Stimulated activated CD4-positive, alpha-beta T cell treated with anti-CD3 and anti-CD28 coated beads, Interleukin-12 subunit alpha, Interleukin-12 subunit beta, amount 100 ng/mL, for 48 hours (primary cell): ENCODE measurements around the gene NDOR1.

ENCODE experiments used
- DNase-seq, 3 donors: peaks; one replicate each; pipeline ENCODE4 v3.0.0-alpha.2; 2020; ENCODE audit warnings: low read depth in 2 of 3, low spot score in 1 of 3

The NDOR1 gene

DNA sequence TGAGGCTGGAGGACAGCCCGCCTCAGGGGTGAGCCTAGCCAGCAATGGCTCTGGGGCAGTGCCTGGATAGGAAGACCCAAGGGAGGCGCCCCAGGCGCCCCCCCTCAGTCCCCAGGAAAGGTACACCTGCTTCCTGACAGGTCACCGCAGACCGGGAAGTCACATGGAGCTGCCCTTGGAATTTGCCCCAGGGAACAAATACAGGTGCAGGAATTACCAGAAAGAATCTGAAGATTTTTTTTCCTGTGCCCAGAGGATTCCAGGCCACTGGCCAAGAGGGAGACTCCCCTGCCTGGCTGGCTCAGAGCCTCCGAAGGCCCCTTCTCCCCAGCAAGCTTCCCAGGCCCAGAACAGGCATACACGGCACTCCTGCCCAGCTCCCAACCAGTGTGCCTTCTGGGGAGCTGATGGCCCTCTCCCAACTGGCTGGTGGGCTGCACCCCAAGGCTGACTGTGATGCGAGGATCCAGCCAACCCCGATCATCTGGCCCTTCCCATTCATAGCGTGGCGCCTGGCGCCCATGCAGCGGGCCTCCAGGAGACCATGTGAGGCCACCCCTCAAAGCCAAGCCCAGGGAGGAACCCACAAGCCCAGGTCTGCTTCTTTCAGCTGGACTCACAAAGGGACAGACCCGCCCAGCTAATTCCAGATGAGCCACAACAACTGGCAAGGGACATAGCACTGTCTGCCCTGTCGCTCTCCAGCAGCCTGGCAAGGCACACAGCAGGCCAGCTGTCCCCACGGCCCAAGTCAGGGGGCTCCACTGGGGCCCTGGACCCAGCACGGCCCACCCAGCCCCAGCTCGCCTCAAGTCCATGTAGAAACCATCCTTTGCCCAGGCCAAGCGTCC lies 7.2 kb upstream of the NDOR1 start:
- DNase-seq, result no peak

DNA sequence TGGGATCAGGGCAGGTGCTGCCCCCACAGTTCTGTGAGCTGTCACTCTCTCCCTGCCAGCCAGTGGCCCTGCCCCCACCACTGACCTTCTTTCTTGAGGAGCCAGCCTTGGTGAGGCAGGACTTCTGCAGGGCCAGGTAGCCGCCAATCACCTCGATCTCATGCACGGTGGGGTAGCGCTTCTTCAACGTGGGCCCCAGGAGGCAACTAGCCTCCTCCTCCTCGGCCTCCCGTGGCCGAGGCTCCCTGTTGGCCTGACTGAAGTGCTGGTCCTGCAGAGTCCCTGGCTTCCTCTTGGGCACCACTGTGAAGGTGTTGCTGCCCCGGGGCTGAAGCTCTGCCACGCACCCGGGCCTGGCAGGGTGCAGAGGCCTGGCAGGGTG lies 6.6 kb upstream of the NDOR1 start:
- DNase-seq, result no peak

DNA sequence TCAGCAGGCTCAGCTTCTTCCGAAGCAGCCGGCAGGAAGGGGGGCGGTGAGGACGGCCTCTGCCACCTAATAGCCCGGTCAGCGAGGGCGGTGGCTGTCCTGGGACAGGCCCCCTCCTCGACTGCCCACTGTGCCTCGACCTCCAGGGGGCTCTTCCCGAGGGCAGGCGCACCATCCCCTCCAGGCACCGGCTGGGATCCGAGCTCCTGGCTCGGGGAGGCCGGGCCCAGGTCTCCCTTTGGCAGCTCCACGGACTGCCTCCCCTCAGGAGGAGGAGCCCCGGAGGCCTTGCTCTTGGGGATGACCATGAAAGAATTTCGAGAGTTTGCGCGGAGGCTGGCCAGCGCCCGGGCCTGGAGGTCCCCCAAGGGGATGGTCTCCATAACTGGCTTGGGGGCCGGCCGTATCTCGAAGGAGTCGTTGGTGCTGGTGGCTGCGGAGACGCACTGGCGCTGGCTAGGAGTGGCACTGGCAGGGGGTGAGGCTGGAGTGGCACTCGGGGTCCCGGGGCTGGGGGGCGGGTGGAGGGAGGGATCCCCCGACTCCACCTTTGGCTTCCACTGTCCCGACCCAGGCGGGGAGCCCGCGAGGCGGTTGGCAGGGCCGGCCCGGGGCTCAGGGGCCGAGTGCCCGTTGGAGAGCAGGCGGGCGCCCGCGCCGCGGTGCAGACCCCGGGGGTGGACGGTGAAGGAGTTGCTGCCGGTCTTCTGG lies 5.9 kb upstream of the NDOR1 start:
- no peak for DNase-seq

DNA sequence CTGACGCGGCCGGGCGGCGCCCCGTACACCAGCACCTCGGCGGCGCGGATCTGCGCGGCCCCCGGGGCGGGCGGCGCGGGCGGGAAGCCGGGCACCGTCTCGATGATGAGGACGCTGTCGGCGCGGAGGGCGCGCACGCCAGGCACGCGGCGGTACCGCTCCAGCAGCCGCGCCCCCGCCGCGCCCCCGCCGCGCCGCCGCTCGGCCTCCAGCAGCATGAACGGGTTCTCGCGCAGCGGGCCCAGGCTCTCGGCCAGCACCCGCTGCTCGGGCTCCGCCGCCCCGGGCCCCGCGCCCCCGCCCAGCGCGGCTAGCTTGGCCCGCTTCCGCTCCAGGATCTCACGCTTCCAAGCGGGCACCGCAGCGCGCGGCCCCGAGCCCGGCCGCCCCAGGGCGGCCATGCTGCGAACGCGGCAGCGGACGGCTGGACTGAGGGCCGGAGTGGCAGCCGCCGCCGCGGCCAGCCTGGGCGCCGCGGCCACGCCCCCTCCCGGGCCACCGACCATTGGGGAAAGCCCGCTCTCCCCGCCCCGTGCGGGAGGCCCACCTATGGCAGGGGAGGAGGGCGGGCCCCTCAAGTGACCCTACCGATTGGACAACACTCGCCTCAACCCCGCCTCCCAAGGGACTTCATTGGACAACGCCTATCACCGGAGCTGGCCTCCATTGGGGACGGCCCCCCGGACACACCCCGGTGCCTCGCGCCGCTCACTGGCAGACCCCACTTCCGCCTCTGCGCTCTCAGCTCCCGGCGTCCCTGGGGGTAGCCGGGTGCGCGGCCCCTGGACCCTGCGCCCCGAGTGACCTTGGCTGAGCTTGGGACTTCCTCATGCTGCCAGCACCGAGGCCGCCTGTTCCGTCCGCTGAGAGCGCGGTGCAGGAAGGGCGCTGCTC lies 4.9 kb upstream of the NDOR1 start, which contains the start of gene TPRN:
Gene TPRN, minus strand, starts transcription at position 431 of the 894 bp plus-strand sequence. Its CDS starts 30 bp downstream, at position 401.
- peak; percentile 96 to 99 (median 96) for DNase-seq

DNA sequence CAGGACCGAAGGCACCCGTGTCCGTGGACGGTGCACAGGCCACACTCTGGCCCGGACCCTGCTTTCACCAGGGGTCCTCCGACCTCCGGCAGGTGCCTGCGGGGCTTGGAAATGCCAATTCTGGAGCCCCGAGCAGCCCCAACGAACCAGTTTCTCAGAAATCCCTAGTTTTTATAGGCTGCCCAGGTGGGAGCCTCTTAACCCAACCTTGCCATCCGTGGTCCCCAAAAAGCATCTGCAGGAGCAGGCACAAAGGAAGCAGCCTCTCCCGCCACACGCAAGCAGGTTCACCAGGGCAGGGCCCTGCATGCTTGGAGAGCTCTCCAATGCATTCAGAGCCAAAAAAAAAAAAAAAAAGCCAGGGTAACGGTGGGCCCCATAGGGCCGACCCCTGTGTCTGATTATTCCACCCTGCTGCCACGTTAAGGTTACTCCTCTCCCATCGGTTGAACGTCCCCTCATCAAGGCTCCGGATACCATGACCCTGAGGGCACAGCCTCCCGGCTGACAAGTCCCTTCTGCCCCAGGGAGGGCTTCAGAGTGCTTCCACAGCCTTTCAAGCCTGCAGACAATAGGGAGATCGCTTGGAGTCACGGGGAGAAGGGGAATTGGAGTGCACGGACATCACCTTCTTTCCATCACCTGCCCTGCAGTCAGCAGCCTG lies 4.2 kb upstream of the NDOR1 start:
- DNase-seq, result no peak

DNA sequence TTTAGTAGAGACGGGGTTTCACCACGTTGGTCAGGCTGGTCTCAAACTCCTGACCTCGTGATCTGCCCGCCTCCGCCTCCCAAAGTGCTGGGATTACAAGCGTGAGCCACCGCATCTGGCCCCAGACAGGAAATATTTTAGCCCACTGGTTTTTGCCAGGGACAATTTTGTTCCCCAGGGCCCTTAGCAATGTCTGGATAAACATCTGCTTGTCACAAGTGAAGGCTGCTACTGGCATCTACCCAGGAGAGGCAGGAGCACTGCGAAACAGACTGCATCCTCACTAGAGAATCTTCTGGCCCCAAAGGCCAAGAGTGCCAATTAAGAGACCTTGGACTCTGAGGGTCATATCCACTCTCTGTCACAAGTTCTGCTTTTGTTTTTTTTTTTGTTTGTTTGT lies 2.5 kb upstream of the NDOR1 start:
- no peak for DNase-seq

DNA sequence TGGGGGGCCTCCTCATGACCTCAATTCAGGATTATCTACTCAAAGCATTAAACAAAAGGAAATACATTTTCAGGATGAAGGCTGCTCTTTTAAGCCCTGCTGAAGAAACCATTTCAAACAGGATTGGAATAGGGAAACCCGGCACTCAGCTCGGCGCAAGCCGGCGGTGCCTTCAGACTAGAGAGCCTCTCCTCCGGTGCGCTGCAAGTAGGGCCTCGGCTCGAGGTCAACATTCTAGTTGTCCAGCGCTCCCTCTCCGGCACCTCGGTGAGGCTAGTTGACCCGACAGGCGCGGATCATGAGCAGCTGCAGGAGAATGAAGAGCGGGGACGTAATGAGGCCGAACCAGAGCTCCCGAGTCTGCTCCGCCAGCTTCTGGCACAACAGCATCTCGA lies 772 bp upstream of the NDOR1 start:
- DNase-seq, result no peak

DNA sequence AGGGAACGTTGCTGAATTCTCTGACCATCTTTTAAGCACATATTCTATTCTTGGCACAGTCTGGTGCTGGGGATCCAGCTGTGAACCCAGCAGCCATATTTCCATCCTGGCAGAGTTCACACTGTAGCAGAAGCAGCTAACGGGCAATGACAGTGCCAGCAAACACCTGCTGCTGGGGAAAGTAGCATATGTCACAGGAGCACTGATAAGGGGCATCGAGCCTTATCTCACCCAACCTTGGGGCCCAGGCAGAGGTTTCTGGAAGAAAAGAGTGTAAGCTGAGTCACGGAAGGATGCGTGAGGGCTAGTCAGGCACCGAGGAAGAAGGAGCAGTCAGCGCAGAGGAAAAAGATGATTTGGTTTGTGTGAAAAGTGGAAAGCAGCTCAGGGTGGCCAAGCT lies 1.1 kb downstream of the NDOR1 start:
- no peak for DNase-seq

DNA sequence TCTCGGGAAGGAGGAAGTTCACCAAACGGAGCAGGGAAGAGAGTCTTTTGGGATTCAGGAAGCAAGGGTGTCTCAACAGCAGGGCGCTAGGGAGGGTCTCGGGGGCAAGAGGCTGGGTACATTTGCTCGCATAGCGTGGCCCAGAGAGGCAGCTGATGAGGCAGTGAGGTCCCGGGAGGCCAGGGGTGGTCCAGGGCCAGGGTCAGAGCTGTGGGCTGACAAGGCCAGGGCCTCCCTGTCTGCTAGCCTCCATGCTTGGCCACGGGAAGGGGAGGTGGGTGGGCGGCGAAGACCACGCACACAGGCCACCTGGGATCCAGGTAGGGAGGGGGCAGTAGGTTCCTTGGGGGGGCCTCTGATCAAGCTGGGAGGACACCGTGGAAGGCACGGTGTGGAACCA lies 6.0 kb downstream of the NDOR1 start:
- DNase-seq, result no peak

DNA sequence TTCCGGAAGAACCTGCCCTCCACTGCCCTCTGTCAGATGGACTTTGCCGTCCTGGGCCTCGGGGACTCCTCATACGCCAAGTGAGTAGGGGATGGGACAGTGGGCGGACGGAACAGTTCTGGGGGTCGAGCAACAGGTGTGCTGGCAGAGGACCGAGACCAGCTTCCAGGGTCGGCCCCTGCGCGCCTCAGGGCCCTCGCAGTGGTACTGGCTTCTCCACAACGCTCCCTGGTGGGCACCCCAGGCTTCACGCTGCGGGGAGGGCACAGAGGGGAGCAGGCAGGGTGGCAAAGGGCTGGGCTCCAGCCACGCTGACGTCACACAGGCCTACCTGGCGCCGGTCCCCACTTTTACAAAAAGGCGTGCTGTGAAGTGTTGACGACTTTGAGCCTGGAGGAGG lies 7.0 kb downstream of the NDOR1 start:
- no peak for DNase-seq

DNA sequence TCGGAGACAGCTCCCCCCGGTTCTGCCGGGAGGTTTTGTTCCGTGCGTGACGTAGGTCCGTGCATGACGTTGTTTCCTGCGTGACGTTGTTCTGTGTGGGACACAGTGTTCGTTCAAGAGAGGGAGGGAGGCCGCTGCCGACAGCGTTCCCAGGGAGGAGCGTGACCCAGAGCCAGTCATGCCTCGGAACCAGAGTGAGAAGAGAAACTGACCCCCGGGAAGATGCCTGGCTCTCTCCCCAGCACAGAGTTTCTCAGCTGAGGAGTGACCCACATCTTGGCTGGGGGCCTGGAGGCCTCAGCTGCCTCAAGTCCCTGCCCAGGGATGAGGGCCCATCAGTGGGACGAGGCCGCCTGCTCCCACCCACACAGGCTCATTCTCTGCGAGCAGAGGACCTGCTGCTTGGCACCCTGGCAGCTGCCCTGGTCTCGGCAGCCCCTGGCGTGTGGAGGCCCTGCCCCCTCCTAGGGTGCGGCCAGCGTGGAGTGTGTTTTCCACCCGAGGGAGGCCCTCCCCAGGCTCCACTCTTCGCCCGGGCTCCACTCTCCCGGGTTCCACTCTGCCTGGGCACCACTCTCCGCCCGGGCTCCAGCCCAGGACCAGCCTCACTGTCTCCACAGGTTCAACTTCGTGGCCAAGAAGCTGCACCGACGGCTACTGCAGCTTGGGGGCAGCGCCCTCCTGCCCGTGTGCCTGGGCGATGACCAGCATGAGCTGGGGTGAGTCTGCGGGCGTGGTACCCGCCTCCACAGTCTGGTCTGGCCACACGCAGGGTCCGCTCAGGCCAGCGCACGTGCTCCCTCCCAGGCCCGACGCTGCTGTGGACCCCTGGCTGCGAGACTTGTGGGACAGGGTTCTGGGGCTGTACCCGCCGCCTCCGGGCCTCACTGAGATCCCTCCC lies 7.9 kb downstream of the NDOR1 start:
- DNase-seq, result no peak

DNA sequence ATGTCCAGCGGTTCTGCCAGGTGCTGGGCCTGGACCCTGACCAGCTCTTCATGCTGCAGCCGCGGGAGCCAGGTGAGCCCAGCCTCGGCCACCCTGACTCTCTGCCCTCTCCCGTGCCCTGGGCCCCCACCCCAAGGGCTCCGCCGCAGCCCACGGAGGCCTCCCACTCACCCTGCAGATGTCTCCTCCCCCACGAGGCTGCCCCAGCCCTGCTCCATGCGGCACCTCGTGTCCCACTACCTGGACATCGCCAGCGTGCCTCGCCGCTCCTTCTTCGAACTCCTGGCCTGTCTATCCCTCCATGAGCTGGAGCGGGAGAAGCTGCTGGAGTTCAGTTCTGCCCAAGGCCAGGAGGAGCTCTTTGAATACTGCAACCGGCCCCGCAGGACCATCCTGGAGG lies 9.1 kb downstream of the NDOR1 start:
- DNase-seq, result no peak

DNA sequence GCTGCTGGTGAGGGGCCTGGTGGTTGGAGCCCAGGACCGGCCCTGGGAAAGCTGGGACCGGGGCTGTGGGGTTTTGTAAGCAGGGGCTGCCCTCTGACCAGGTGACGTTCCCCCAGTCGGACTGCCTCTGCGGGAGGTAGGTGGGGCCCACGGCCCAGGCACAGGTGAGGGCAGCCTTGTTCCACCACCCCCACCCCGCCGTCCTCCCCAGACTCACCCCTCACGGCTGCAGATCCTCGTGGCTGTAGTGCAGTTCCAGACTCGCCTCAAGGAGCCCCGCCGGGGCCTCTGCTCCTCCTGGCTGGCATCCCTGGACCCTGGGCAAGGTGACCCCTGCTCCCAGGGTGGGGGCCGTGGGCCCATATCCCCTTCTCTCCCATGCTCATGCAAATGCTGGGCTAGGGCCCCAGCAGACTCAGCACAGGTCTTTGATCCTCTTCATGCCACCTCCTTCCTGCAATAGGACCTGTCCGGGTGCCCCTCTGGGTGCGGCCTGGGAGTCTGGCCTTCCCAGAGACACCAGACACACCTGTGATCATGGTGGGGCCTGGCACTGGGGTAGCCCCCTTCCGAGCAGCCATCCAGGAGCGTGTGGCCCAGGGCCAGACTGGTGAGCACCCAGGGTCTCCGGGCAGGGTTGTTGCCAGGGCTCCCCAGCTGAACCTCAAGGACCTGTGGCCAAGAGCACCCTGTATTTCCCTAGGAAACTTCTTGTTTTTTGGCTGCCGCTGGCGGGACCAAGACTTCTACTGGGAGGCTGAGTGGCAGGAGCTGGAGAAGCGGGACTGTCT lies 9.9 kb downstream of the NDOR1 start:
- DNase-seq, result no peak

DNA sequence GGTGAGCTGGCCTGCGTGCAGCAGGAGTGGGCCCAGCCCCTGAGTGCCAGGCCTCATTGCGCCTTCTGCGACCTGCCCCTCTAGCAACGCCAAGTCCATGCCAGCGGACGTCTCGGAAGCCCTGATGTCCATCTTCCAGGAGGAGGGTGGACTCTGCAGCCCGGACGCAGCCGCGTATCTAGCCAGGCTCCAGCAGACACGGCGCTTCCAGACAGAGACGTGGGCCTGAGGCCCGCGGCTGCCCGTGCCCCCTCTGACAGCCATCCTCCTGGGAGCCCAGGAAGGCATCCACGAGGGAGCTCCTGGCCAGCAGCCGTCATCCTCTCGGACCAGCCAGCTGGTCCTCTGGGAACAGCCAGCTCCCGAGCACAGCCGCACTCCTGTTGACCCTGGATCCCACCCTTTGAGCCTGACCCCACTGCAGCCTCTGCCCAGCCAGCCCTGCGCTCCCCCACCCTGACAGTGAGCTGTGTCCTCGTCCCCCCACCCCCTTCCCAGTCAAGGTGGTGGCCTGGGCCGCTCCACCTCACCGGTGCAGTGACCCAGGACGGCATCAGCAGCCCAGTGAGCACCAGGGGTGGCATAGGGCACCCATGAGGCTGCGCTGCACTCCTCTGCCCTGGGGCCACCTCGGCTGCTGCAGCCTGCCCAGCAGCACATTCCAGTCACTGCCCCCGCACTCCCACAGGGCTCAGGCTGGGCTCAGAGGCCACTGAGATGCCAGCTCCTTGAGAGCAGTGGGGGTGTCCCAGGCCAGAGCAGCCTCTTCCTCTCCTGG lies 10.9 kb downstream of the NDOR1 start:
- DNase-seq, result no peak

DNA sequence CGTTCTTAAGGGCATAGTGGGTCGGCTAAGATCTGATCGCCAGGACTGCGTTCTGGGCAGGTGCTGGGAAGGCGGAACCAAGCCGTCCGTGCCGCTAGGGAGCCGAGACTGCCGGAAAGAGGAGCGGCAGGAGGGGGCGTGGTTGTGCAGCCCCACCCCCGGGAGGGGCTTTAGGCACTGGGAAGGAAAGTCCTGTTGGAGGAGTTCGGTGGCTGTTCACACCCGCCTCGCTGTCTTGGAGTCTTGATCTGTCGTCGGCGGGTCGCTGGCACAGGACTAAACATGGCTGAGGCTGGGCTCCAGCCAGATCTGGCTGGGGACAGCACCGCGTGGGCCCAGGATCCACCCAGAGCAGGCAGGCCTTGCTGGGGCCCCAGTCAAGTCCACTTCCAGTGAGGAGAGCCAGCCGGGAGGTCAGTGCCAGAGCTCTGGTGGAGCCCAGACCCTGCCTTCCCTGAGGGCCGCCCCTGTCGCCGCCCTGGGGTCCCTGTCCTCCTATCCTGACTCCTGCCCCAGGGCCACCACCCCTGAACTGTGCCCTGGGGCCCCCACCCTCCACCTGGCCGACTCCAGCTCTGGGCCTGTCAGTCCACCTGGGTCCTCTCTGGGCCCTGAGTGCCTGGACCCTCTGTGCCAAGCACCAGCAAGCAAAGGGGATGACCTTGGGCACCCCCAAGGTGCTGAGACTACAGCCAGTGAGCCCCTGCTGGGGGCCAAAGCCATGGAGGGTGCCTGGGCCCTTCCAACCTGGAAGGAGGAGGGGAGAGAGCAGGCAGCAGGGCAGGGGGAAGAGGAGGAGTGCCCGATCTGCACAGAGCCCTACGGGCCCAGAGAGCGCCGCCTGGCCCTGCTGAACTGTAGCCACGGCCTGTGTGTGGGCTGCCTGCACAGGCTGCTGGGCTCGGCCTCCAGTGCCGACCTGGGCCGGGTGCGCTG lies 12.0 kb downstream of the NDOR1 start:
- DNase-seq, result no peak

DNA sequence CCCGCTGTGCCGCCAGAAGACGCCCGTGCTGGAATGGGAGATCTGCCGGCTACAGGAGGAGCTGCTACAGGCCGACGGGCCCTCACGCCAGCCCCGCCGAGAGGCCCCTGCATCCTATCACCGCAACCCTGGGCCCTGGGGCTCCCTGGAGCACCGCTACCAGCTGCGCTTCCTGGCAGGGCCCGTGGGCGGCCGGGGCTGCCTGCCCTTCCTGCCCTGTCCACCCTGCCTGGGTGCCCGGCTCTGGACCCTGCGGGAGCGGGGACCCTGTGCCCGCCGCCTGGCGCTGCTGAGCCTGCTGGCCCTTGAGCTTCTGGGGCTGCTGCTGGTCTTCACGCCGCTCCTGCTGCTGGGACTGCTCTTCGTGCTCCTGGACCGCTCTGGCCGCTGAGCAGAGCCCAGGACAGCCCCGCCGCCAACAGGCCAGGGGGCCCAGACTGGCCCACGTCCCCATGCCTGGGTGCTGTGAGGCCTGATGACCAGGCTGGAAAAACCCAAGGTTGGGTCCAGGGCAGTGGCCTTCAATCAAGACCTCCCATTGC lies 12.8 kb downstream of the NDOR1 start:
- no peak for DNase-seq

DNA sequence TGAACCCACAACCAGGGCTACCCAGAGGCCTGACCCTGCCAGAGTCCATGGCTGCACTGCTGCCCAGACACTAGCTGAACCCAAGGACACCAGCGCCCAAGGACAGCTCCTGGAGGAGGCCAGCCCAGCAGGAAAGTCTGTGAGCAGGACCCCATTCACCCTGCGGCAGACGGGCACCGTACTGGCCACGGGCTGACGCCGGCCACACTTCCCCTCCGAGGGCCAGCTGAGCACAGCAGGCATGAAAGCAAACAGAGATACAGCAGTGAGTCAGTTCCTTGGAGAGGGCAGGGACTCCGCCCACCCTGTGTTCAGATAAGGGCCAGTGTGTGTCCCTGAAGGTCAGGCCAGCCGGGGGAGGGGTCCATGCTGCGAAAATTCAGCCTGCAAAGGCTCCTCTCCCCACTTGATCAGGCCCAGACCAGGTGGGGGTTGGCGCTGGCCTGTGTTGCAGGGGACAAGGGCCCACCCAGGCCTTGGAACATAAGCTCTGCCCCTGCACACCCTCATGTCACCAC lies 13.3 kb downstream of the NDOR1 start:
- no peak for DNase-seq
